Ishikawa (cell line): ENCODE data around the gene RBM43.
A peak's percentile ranks its signal among the peaks of the same experiment; 100 is the strongest.

Experiments used
- CEBPB ChIP-seq: IDR thresholded peaks from 2 replicates; pipeline ENCODE4 v1.6.1; 2012
- CREB1 ChIP-seq: IDR thresholded peaks from 2 replicates; pipeline ENCODE4 v1.6.1; 2012; ENCODE audit warnings: low read depth
- EGR1 ChIP-seq: IDR thresholded peaks from 2 replicates; pipeline ENCODE4 v1.6.1; 2012
- EP300 ChIP-seq: IDR thresholded peaks from 2 replicates; pipeline ENCODE4 v1.6.1; 2012; ENCODE audit warnings: borderline replicate concordance
- FOXM1 ChIP-seq: IDR thresholded peaks from 2 replicates; pipeline ENCODE4 v1.6.1; 2012; ENCODE audit warnings: low read depth, borderline replicate concordance
- MAX ChIP-seq: IDR thresholded peaks from 2 replicates; pipeline ENCODE4 v1.6.1; 2012
- NFIC ChIP-seq: IDR thresholded peaks from 2 replicates; pipeline ENCODE4 v1.6.1; 2012
- RAD21 ChIP-seq: IDR thresholded peaks from 2 replicates; pipeline ENCODE4 v1.6.1; 2012; ENCODE audit warnings: low read depth
- REST ChIP-seq: IDR thresholded peaks from 2 replicates; pipeline ENCODE4 v1.6.1; 2012; ENCODE audit warnings: low read depth, mild to moderate bottlenecking
- TAF1 ChIP-seq: IDR thresholded peaks from 2 replicates; pipeline ENCODE4 v1.6.1; 2012; ENCODE audit warnings: low read depth, mild to moderate bottlenecking
- TCF12 ChIP-seq: IDR thresholded peaks from 2 replicates; pipeline ENCODE4 v1.6.1; 2012; ENCODE audit warnings: low read depth
- TEAD4 ChIP-seq: IDR thresholded peaks from 2 replicates; pipeline ENCODE4 v1.6.1; 2012
- USF1 ChIP-seq: IDR thresholded peaks from 2 replicates; pipeline ENCODE4 v1.6.1; 2012
- YY1 ChIP-seq: IDR thresholded peaks from 2 replicates; pipeline ENCODE4 v1.6.1; 2012; ENCODE audit warnings: low read depth
- ZBTB7A ChIP-seq: IDR thresholded peaks from 2 replicates; pipeline ENCODE4 v1.6.1; 2012; ENCODE audit warnings: low read depth

Gene RBM43

GRCh38 chr2:151228847-151229512, 32.7 kb downstream of the RBM43 start:
- no peak for TF ChIP-seq EP300
- no peak for TF ChIP-seq YY1
- no peak for TF ChIP-seq CEBPB
- no peak for TF ChIP-seq FOXM1
- TF ChIP-seq RAD21, result no peak
- TF ChIP-seq REST, result no peak
- no peak for TF ChIP-seq ZBTB7A
- no peak for TF ChIP-seq EGR1
- TF ChIP-seq NFIC, result no peak
- no peak for TF ChIP-seq TAF1
- no peak for TF ChIP-seq MAX
- TF ChIP-seq CREB1, result no peak
- TF ChIP-seq TCF12, result no peak
- no peak for TF ChIP-seq TEAD4
- no peak for TF ChIP-seq USF1

GRCh38 chr2:151217343-151217742, 44.3 kb downstream of the RBM43 start:
- no peak for TF ChIP-seq RAD21
- no peak for TF ChIP-seq EP300
- TF ChIP-seq YY1, result no peak
- TF ChIP-seq REST, result no peak
- no peak for TF ChIP-seq TEAD4
- no peak for TF ChIP-seq ZBTB7A
- TF ChIP-seq USF1, result peak; percentile 22; the same call in 1 of the 2 replicates

- TF ChIP-seq YY1 (no peak), ZBTB7A (no peak), EP300 (no peak), TCF12 (no peak)
Measured at GRCh38 chr2:151207100-151207499, 54.6 kb downstream of the RBM43 start.

GRCh38 chr2:151206446-151206968, 55.2 kb downstream of the RBM43 start:
- TF ChIP-seq REST (no peak), RAD21 (no peak)

- TF ChIP-seq MAX (no peak), NFIC (no peak), CREB1 (no peak), ZBTB7A (no peak), FOXM1 (no peak), EP300 (no peak), EGR1 (no peak), RAD21 (no peak), USF1 (no peak), TAF1 (no peak), TCF12 (no peak), REST (no peak), CEBPB (no peak), TEAD4 (no peak), YY1 (no peak)
Measured at GRCh38 chr2:151205571-151205970, 56.1 kb downstream of the RBM43 start.
